Measurements from ENCODE around the gene WSCD2. TPM values are rescaled to one million over a fixed set of nuclear protein-coding genes. Genes with fewer than 3 reads are reported as not detected.

The WSCD2 gene
- total RNA-seq, 1 donor from 2014 or later = 72.9 TPM

DNA sequence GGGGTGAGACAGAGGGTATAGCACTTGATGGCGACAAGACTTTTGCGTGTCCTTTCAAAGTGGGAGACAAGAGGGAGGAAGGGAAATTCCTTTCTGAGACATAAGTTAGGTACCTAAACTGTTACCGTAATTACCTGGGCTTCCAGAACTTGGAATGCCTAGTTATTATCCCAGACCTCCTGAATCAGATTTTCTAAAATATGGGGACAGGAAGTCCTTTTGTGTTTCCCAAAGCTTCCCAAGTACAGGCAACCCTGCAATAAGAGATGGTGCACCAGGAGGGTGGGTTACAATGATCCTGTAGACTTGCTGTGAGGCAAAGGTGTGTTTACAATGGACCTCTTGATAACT lies 126.1 kb downstream of the WSCD2 start:
- H3K9me3 Mint-ChIP-seq = peaks cover 10% of the 10 kb centered on the region
- TF ChIP-seq, protein P1, sequence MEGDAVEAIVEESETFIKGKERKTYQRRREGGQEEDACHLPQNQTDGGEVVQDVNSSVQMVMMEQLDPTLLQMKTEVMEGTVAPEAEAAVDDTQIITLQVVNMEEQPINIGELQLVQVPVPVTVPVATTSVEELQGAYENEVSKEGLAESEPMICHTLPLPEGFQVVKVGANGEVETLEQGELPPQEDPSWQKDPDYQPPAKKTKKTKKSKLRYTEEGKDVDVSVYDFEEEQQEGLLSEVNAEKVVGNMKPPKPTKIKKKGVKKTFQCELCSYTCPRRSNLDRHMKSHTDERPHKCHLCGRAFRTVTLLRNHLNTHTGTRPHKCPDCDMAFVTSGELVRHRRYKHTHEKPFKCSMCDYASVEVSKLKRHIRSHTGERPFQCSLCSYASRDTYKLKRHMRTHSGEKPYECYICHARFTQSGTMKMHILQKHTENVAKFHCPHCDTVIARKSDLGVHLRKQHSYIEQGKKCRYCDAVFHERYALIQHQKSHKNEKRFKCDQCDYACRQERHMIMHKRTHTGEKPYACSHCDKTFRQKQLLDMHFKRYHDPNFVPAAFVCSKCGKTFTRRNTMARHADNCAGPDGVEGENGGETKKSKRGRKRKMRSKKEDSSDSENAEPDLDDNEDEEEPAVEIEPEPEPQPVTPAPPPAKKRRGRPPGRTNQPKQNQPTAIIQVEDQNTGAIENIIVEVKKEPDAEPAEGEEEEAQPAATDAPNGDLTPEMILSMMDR (conservative IDR thresholded peaks at IDR 0.05) = no peak
- H3K27ac Mint-ChIP-seq = no peak overlapping the region
- DNase-seq (ENCODE audit: extremely low spot score, unreplicated experiment) = no peak
- H3K4me1 Mint-ChIP-seq (ENCODE audit: unreplicated experiment) = peaks cover 37% of the 10 kb centered on the region
- no peak overlapping the region for H3K4me3 Mint-ChIP-seq
- no peaks in the 10 kb centered on the region for H3K36me3 Mint-ChIP-seq
- H3K27me3 Mint-ChIP-seq = peaks cover 12% of the 10 kb centered on the region

DNA sequence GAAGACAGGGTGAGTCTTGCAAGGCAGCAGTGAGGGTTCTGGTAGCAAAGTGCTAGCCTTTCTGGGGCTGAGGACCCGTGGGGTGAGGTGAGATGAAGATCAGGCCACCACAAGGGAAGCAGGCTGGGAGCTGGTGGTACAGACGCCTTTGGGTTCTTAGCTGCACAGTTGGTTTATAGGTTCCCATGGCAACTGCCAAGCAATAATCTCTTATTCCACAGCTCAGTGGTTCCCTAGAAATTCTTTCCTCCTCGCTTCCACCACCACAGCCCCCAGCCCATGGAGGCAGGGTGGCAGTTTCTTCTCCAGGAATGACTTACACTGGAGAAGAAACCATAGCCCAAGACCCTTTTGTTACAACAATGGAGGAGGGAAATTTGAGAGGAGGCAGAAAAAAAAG lies 127.9 kb downstream of the WSCD2 start:
- TF ChIP-seq, protein P1 (conservative IDR thresholded peaks at IDR 0.05) = no peak
- Mint-ChIP-seq H3K4me1 (ENCODE audit: unreplicated experiment) (peaks cover 37% of the 10 kb centered on the region), H3K9me3 (peaks cover 16% of the 10 kb centered on the region), H3K27me3 (peaks cover 9% of the 10 kb centered on the region), H3K27ac (no peak overlapping the region), H3K4me3 (no peak overlapping the region), H3K36me3 (no peaks in the 10 kb centered on the region)
- DNase-seq (ENCODE audit: extremely low spot score, unreplicated experiment) = no peak

DNA sequence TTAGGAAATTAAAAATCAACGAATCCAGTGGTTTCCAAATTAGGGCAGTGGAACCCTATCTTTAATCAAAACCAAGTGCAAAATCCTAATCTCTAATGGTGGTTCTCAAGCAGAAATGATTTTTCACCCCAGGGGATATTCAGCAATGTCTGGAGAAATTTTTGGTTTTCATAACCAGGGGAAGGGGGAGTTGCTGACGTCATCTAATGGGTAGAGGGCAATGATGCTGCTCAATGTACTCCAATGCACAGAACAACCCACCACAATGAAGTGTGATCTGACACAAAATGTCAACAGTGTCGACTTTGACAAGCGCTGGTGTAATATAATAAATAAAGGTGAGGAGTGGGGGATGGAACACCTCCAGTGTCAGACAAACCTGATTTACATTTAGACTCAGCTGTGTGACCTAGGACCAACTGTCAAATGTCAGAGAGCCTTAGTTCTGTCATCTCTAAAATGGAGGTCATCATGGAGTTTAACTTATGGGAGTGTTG lies 128.6 kb downstream of the WSCD2 start:
- DNase-seq (ENCODE audit: extremely low spot score, unreplicated experiment) = no peak
- Mint-ChIP-seq H3K4me1 (ENCODE audit: unreplicated experiment) (peaks cover 31% of the 10 kb centered on the region), H3K27me3 (peaks cover 10% of the 10 kb centered on the region), H3K4me3 (no peak overlapping the region), H3K36me3 (no peaks in the 10 kb centered on the region), H3K27ac (no peak overlapping the region), H3K9me3 (peaks cover 19% of the 10 kb centered on the region)
- TF ChIP-seq, protein P1 (conservative IDR thresholded peaks at IDR 0.05) = no peak

DNA sequence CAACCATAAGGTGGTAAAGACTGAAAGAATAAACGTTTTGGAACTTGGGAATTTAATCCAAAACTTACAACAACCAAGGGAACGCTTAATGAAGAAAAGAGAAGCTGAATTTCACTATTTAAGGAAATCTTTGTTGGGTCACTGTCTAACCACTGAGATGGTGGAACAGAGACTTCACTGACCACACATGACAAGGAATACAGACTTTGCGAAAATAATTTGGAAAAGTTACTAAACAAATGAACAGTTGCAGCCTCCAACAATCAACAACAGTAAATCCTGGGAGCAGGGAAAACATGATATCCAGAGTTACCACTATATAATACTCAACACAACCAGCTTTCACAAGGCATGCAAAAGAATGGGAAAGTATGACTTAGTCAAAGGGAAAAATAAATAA lies 131.0 kb downstream of the WSCD2 start:
- no peaks in the 10 kb centered on the region for H3K36me3 Mint-ChIP-seq
- H3K27me3 Mint-ChIP-seq = peaks cover 21% of the 10 kb centered on the region
- H3K27ac Mint-ChIP-seq = no peak overlapping the region
- H3K9me3 Mint-ChIP-seq = peaks cover 19% of the 10 kb centered on the region
- H3K4me3 Mint-ChIP-seq = no peak overlapping the region
- peaks cover 11% of the 10 kb centered on the region for H3K4me1 Mint-ChIP-seq (ENCODE audit: unreplicated experiment)
- TF ChIP-seq, protein P1 (conservative IDR thresholded peaks at IDR 0.05) = no peak
- no peak for DNase-seq (ENCODE audit: extremely low spot score, unreplicated experiment)

DNA sequence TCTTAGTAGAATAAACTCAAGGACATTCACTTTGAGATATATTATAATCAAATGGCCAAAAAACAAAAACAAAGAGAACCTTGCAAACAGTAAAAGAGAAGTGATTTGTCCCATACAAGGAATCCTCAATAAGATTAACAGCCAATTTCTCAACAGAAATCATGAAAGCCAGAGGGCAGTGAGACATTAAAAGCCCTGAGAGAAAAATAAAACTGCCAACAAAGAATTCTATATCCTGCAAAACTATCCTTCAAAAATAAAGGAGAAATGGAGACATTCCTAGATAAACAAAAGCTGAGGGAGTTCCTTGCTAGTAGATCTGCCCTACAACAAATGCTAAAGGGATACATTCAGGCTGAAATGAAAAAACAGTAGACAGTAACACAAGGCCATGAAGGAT lies 131.9 kb downstream of the WSCD2 start:
- Mint-ChIP-seq H3K4me1 (ENCODE audit: unreplicated experiment) (peaks cover 9% of the 10 kb centered on the region), H3K36me3 (no peaks in the 10 kb centered on the region), H3K4me3 (no peak overlapping the region), H3K27me3 (peaks cover 27% of the 10 kb centered on the region), H3K9me3 (peaks cover 19% of the 10 kb centered on the region), H3K27ac (no peak overlapping the region)
- TF ChIP-seq, protein P1 (conservative IDR thresholded peaks at IDR 0.05) = no peak
- no peak for DNase-seq (ENCODE audit: extremely low spot score, unreplicated experiment)

DNA sequence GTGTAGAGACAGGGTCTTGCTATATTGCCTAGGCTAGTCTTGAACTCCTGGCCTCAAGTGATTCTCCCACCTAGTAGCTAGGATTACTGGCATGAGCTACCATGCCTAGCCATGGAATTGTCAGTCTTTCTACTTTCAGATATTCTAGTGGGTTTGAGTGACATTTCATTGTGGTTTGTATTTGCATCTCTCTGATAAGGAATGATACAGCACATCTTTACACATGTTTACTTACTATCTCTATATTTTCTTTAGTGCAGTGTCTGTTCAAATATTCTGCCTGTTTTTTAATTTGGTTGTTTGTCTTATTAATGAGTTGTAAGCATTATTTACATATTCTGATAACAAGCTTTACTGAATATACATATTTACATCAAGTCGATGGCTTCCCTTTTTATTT lies 136.4 kb downstream of the WSCD2 start:
- no peak for DNase-seq (ENCODE audit: extremely low spot score, unreplicated experiment)
- H3K36me3 Mint-ChIP-seq = no peaks in the 10 kb centered on the region
- H3K9me3 Mint-ChIP-seq = peaks cover 7% of the 10 kb centered on the region
- H3K4me1 Mint-ChIP-seq (ENCODE audit: unreplicated experiment) = no peaks in the 10 kb centered on the region
- H3K4me3 Mint-ChIP-seq = no peak overlapping the region
- TF ChIP-seq, protein P1 (conservative IDR thresholded peaks at IDR 0.05) = no peak
- H3K27me3 Mint-ChIP-seq = peaks cover 29% of the 10 kb centered on the region
- no peak overlapping the region for H3K27ac Mint-ChIP-seq

All from type B pancreatic cell (in vitro differentiated cells).